HFFc6 (cell line): ENCODE measurements around the gene C3orf18. TPM values are rescaled to one million over a fixed set of nuclear protein-coding genes. Genes with fewer than 3 reads are reported as not detected.

Experiments
- DNase-seq: peaks from one replicate; pipeline ENCODE4 v3.0.0-alpha.2; 2018
- H3K27ac Mint-ChIP-seq: 2 replicates; pipeline ENCODE4 v1.8.0; 2020; ENCODE audit warnings: mild to moderate bottlenecking, mixed read lengths
- H3K27me3 Mint-ChIP-seq: 2 replicates; pipeline ENCODE4 v1.8.0; 2021; ENCODE audit warnings: mild to moderate bottlenecking, moderate library complexity, mixed read lengths; ENCODE audit not compliant: insufficient read depth
- H3K36me3 Mint-ChIP-seq: 2 replicates; pipeline ENCODE4 v1.8.0; 2021; ENCODE audit warnings: low read depth, mixed read lengths
- H3K4me1 Mint-ChIP-seq: 2 replicates; pipeline ENCODE4 v1.8.0; 2020; ENCODE audit warnings: low read depth, mixed read lengths
- H3K4me3 Mint-ChIP-seq: 2 replicates; pipeline ENCODE4 v1.8.0; 2020; ENCODE audit warnings: mild to moderate bottlenecking, moderate library complexity, mixed read lengths
- H3K9me3 Mint-ChIP-seq: 2 replicates; pipeline ENCODE4 v1.8.0; 2020; ENCODE audit warnings: mild to moderate bottlenecking, mixed read lengths
- CTCF ChIP-seq: fragments of 200-600 bp; sonication (generic); IDR thresholded peaks from 2 replicates; pipeline ENCODE4 v1.5.0; 2021; ENCODE audit warnings: antibody characterized with exemption, mild to moderate bottlenecking
- total RNA-seq, 6 experiments: library from RNA; stranded (reverse); fragmentation: NEBNext Ultra II Directional; extraction: Animal tissue kit (Norgen Biotek cat#: 25700); gene quantifications; 2 replicates in 1 of 6; 3 replicates in 5 of 6; pipeline ENCODE4 v1.2.3, GENCODE V29; 2021

The C3orf18 gene
- total RNA-seq, 6 experiments from 2014 or later, result 12.9 to 15.5 (median 14.2) TPM

- TF ChIP-seq CTCF, result no peak
- no peak for DNase-seq
- no peaks in the 10 kb centered on the region for H3K36me3 Mint-ChIP-seq
- H3K4me1 Mint-ChIP-seq, result peaks cover 22% of the 10 kb centered on the region
- no peaks in the 10 kb centered on the region for H3K9me3 Mint-ChIP-seq
- H3K27ac Mint-ChIP-seq, result no peak overlapping the region
- no peak overlapping the region for H3K4me3 Mint-ChIP-seq
- peaks cover 5% of the 10 kb centered on the region for H3K27me3 Mint-ChIP-seq
Measured at GRCh38 chr3:50604628-50605588, 37.4 kb upstream of the C3orf18 start.

GRCh38 chr3:50604110-50604621 lies 36.6 kb upstream of the C3orf18 start:
- no peak for DNase-seq
- peaks cover 22% of the 10 kb centered on the region for H3K4me1 Mint-ChIP-seq
- peaks cover 7% of the 10 kb centered on the region for H3K27me3 Mint-ChIP-seq
- no peaks in the 10 kb centered on the region for H3K36me3 Mint-ChIP-seq
- H3K27ac Mint-ChIP-seq, result no peak overlapping the region; the same call in 1 of the 2 replicates
- no peaks in the 10 kb centered on the region for H3K9me3 Mint-ChIP-seq
- TF ChIP-seq CTCF, result no peak
- H3K4me3 Mint-ChIP-seq, result no peak overlapping the region

DNA sequence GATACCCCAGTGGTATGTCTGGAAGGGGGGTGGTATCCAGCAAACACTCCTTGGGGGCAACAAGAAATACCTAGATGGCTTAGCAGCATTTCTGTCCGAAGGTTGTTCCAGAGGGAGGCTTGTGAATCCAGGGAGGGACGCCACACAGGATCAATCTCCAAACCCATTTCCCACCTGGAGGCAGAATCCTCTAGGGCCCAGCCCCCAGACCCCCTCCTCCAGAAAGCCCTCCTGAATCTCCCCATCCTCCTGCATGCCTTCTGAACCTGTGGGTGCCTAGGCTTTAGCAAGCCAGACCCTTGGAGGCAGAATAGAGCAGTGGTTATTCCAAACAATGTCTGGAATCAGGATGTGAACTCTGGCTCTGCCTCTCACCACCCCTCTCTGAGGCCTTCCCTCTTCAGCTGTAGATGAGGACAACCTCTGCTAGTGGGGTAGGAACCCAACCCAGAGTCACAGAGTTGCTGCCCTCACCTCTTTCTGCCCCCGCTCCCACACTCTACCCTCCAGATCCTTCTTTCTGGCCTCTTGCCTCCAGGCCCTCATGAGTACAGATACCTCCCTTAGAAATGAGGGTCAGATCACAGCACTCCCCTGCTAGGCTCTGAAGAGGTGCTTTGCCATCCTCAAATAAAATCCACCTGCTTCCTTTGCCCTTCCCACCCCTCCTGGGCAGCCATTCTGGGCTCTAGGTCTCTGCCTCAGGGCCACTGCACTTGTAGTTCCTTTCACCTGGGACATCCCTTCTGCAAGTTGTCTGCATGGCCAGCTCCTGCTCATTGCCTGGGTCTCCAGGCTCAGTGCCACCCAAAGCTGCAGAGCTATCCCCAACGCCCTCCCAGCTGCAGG lies 35.9 kb upstream of the C3orf18 start:
- Mint-ChIP-seq H3K4me3 (no peak overlapping the region), H3K27ac (no peak overlapping the region)

GRCh38 chr3:50602595-50603191 lies 35.1 kb upstream of the C3orf18 start:
- Mint-ChIP-seq H3K4me3 (no peak overlapping the region), H3K27me3 (peaks cover 10% of the 10 kb centered on the region), H3K9me3 (no peaks in the 10 kb centered on the region), H3K36me3 (no peaks in the 10 kb centered on the region), H3K27ac (peak overlapping the region; percentile 98), H3K4me1 (peaks cover 22% of the 10 kb centered on the region)
- DNase-seq, result no peak
- TF ChIP-seq CTCF, result no peak

More for the DNA sequence above, 35.9 kb upstream of the C3orf18 start:
- Mint-ChIP-seq H3K36me3 (no peaks in the 10 kb centered on the region), H3K27me3 (peaks cover 8% of the 10 kb centered on the region), H3K9me3 (no peaks in the 10 kb centered on the region), H3K4me1 (peaks cover 22% of the 10 kb centered on the region)
- no peak for DNase-seq
- TF ChIP-seq CTCF, result no peak
